GM12878 (cell line): ENCODE results near the gene RPL32. TPM values are rescaled to one million over a fixed set of nuclear protein-coding genes. Genes with fewer than 3 reads are reported as not detected.

ENCODE experiments used
- ATAC-seq: fragments of 200-7000 bp; cut with Tn5 transposase; 3 replicates; pipeline ENCODE4 v1.9.1; 2020; ENCODE audit warnings: mild to moderate bottlenecking, moderate library complexity
- BruUV-seq: library from RNA; stranded (reverse); fragments of 400-500 nt; replicated peaks from 2 replicates; lab custom pipeline; 2021; lab: Mats Ljungman, UMichigan
- CTCF ChIA-PET: fragments of 300-600 bp; sonication (Branson Sonifier 250); formaldehyde crosslinking; extraction: SDS; loops from one replicate; lab custom pipeline; 2021; ENCODE audit warnings: inconsistent platforms; lab: Yijun Ruan, JAX
- POLR2A ChIA-PET: fragments of 350-600 bp; formaldehyde crosslinking; extraction: SDS; loops from one replicate; lab custom pipeline; 2021; ENCODE audit warnings: inconsistent platforms; lab: Charles Lee
- RAD21 ChIA-PET: fragments of 300-600 bp; sonication (Branson Sonifier 250); formaldehyde crosslinking; loops from one replicate; lab custom pipeline; 2023; ENCODE audit warnings: antibody characterized with exemption; ENCODE audit not compliant: unreplicated experiment; lab: Charles Lee
- SMC1A ChIA-PET: fragments of 300-600 bp; sonication (Branson Sonifier 250); formaldehyde crosslinking; loops from one replicate; lab custom pipeline; 2023; ENCODE audit not compliant: unreplicated experiment, uncharacterized antibody; lab: Charles Lee
- DNase-seq: peaks from one replicate; pipeline ENCODE4 v3.0.0-alpha.2; 2011; ENCODE audit warnings: low read depth, low spot score
- FAIRE-seq: peaks from 3 replicates; lab custom pipeline; 2011; peaks lifted over from hg19 to GRCh38; lab: Jason Lieb, UNC
- H2AFZ ChIP-seq: 2 replicates; pipeline ENCODE4 v1.6.0; 2011; ENCODE audit warnings: low read depth, low read length, control low read depth; ENCODE audit not compliant: control insufficient read depth
- H3K27ac ChIP-seq: 2 replicates; pipeline ENCODE4 v1.5.1; 2011; ENCODE audit warnings: control low read depth; ENCODE audit not compliant: control insufficient read depth, insufficient read depth
- H3K27me3 ChIP-seq, 2 experiments: replicated peaks in 1 of 2; 2 replicates each; pipeline versions ENCODE4 v1.6.0 to v1.6.1; 2011; ENCODE audit warnings: low read length in 1 of 2; ENCODE audit not compliant: control insufficient read depth in 2 of 2, insufficient read depth in 2 of 2
- H3K36me3 ChIP-seq, 2 experiments: 2 replicates each; pipeline ENCODE4 v1.5.1; 2011; ENCODE audit warnings: low read length in 1 of 2; ENCODE audit not compliant: control insufficient read depth in 2 of 2, insufficient read depth in 2 of 2
- H3K4me1 ChIP-seq: 2 replicates; pipeline ENCODE4 v1.6.1; 2011; ENCODE audit warnings: mild to moderate bottlenecking, low read length, moderate library complexity, mixed read lengths; ENCODE audit not compliant: control insufficient read depth, insufficient read depth
- H3K4me2 ChIP-seq: 2 replicates; pipeline ENCODE4 v1.6.0; 2011; ENCODE audit warnings: control low read depth; ENCODE audit not compliant: control insufficient read depth, insufficient read depth
- H3K4me3 ChIP-seq: fragments of 200-600 bp; sonication (generic); 2 replicates; pipeline ENCODE4 v1.5.1; 2016
- H3K79me2 ChIP-seq: 2 replicates; pipeline ENCODE4 v1.6.0; 2011; ENCODE audit warnings: low read length; ENCODE audit not compliant: control insufficient read depth, insufficient read depth
- H3K9ac ChIP-seq: 2 replicates; pipeline ENCODE4 v1.8.0; 2011; ENCODE audit warnings: low read length, control low read depth, mixed read lengths; ENCODE audit not compliant: control insufficient read depth, insufficient read depth
- H3K9me3 ChIP-seq: replicated peaks from 3 replicates; pipeline ENCODE4 v1.5.1; 2011; ENCODE audit warnings: mild to moderate bottlenecking, low read length; ENCODE audit not compliant: control insufficient read depth, insufficient read depth
- H4K20me1 ChIP-seq: 2 replicates; pipeline ENCODE4 v1.6.0; 2011; ENCODE audit not compliant: control insufficient read depth, insufficient read depth
- BHLHE40 ChIP-seq, 2 experiments: fragments of 450-650 bp in 1 of 2; IDR thresholded peaks; 2 replicates each; pipeline ENCODE4 v1.6.1; 2011 to 2017; ENCODE audit warnings: low read depth in 2 of 2, borderline replicate concordance in 1 of 2, improper control_type of control experiment in 1 of 2, low read length in 1 of 2, mild to moderate bottlenecking in 1 of 2
- CREB1 ChIP-seq: IDR thresholded peaks from 2 replicates; pipeline ENCODE4 v1.6.1; 2012; ENCODE audit warnings: low read depth, mild to moderate bottlenecking, inconsistent platforms
- CREM ChIP-seq: IDR thresholded peaks from 2 replicates; pipeline ENCODE4 v1.6.1; 2014; ENCODE audit warnings: antibody characterized with exemption, low read depth
- ESRRA ChIP-seq: IDR thresholded peaks from 2 replicates; pipeline ENCODE4 v1.6.1; 2012; ENCODE audit warnings: mild to moderate bottlenecking, low read length, improper control_type of control experiment
- FOXK2 ChIP-seq: fragments of 450-650 bp; IDR thresholded peaks from 2 replicates; pipeline ENCODE4 v1.6.1; 2017; ENCODE audit warnings: mild to moderate bottlenecking, moderate library complexity
- IRF3 ChIP-seq: fragments of 450-650 bp; IDR thresholded peaks from 2 replicates; pipeline ENCODE4 v1.6.1; 2014; ENCODE audit warnings: mild to moderate bottlenecking
- LARP7 ChIP-seq: fragments of 450-650 bp; IDR thresholded peaks from 2 replicates; pipeline ENCODE4 v1.6.1; 2017; ENCODE audit warnings: mild to moderate bottlenecking
- STAT1 ChIP-seq: fragments of 450-650 bp; conservative IDR thresholded peaks from 2 replicates; pipeline ENCODE4 v1.6.1; 2014; ENCODE audit warnings: antibody characterized with exemption, mild to moderate bottlenecking
- WRNIP1 ChIP-seq: IDR thresholded peaks from 2 replicates; pipeline ENCODE4 v1.6.1; 2011; ENCODE audit warnings: low read depth, low read length, improper control_type of control experiment, borderline replicate concordance
- WGBS: methylation state at CpG from one replicate; pipeline ENCODE4 v1.1.6; 2016; ENCODE audit warnings: low lambda C conversion rate; ENCODE audit not compliant: insufficient replicate concordance, insufficient coverage; ENCODE audit errors: missing lambda C conversion rate; 5-methylcytosine and 5-hydroxymethylcytosine counted together
- in situ Hi-C: fragments of 300-500 bp; cut with MboI; formaldehyde crosslinking; loops from 9 replicates; pipeline ENCODE4 v1.14.3; 2018; ENCODE audit warnings: mixed read lengths
- intact Hi-C: fragments of 100-400 bp; cut with micrococcal nuclease; formaldehyde crosslinking; loops from one replicate; pipeline ENCODE4 v1.14.2; 2022; ENCODE audit not compliant: unreplicated experiment
- polyA plus RNA-seq, 11 experiments: library from polyadenylated mRNA; depleted of rRNA in 4 of 11; unstranded in 6 of 11; stranded (reverse) in 5 of 11; fragments of >200 nt; fragmentation: Nextera tagmentation in 4 of 11; fragmentation: Illumina TruSeq in 1 of 11; extraction: Ambion mirVana in 4 of 11; extraction: Trizol in 1 of 11; gene quantifications; 1 replicate in 1 of 11; 2 replicates in 10 of 11; pipeline versions ENCODE4 v1.2.1 to v1.2.3, GENCODE V29; 2011 to 2016; ENCODE audit warnings: inconsistent platforms in 2 of 11, missing spikeins in 2 of 11, low read depth in 1 of 11
- total RNA-seq, 4 experiments: library from RNA; depleted of rRNA in 3 of 4; stranded (reverse); fragments of >200 nt in 3 of 4; fragmentation: Illumina TruSeq in 1 of 4; extraction: Trizol in 1 of 4; gene quantifications; 2 replicates each; pipeline versions ENCODE4 v1.2.1 to v1.2.3, GENCODE V29; 2013 to 2021
- TF ChIP-seq, protein P1 (sequence below): fragments of 450-650 bp; IDR thresholded peaks from 2 replicates; pipeline ENCODE4 v1.6.1; 2018; ENCODE audit warnings: borderline replicate concordance, mild to moderate bottlenecking; ENCODE audit not compliant: partially characterized antibody
- TF ChIP-seq, protein P2 (sequence below): fragments of 450-650 bp; IDR thresholded peaks from 2 replicates; pipeline ENCODE4 v1.6.1; 2017; ENCODE audit warnings: antibody characterized with exemption, mild to moderate bottlenecking, moderate library complexity
- TF ChIP-seq, protein P3 (sequence below): IDR thresholded peaks from 2 replicates; pipeline ENCODE4 v1.6.1; 2012; ENCODE audit warnings: low read depth, low read length, improper control_type of control experiment

RPL32 gene
- total and polyA plus RNA-seq, 10 of the 15 experiments (the other 5 are each of a cell fraction or from before 2014, with no cell fraction given) = 1,533 to 5,147 (median 3,350) TPM

DNA sequence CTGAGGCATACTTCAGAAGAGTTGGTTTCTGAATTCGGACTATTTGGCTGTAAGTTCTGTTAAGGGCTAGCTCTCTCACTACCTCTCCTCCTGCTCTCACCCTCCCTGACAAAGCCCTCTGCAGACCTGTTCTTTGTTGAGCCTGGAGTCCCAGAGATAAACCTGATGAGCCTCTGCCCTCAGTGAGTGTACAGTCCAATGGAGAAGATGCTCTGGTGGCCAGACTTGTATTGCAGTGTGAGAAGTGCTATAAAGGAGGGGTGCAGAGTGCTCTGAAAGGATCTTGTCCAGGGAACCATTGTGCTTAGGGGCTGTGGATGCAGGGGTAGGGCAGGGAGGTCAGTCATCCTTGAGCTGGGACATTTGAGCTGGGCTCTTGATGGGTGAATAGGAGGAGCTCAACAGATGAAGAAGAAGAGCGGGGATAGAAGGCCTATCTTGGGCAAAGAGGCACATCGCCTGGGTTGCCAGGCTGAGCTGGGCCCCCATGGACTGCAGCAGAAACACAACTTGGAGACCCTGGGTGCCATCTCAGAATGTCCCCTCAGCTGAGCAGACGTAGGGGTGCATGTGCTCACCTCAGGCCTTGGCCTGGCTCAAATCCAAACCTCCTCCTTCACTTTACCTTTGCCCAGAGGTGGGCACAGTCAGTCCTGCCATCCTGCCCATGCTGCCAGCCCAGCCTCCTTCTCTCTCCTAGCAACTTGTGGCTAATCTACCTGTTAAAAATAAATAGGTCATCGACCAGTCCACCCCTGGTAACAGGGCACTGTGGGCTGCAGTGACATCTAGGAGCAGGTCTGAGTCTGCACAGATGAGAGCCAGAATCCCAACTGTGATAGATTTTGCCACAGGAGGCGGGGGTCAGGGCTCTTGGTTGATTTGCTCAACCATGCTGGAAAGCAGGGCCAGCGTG is 41.6 kb downstream of the RPL32 start:
- no peak for DNase-seq
- TF ChIP-seq, protein P1, sequence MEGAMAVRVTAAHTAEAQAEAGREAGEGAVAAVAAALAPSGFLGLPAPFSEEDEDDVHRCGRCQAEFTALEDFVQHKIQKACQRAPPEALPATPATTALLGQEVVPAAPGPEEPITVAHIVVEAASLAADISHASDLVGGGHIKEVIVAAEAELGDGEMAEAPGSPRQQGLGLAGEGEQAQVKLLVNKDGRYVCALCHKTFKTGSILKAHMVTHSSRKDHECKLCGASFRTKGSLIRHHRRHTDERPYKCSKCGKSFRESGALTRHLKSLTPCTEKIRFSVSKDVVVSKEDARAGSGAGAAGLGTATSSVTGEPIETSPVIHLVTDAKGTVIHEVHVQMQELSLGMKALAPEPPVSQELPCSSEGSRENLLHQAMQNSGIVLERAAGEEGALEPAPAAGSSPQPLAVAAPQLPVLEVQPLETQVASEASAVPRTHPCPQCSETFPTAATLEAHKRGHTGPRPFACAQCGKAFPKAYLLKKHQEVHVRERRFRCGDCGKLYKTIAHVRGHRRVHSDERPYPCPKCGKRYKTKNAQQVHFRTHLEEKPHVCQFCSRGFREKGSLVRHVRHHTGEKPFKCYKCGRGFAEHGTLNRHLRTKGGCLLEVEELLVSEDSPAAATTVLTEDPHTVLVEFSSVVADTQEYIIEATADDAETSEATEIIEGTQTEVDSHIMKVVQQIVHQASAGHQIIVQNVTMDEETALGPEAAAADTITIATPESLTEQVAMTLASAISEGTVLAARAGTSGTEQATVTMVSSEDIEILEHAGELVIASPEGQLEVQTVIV = no peak
- no peak for TF ChIP-seq STAT1
- no peak for TF ChIP-seq CREB1
- TF ChIP-seq CREM = no peak
- TF ChIP-seq ESRRA = no peak
- no peak for TF ChIP-seq IRF3
- no peak for TF ChIP-seq FOXK2
- no peak for TF ChIP-seq LARP7
- no peak for TF ChIP-seq BHLHE40 (IDR thresholded peaks at IDR 0.05; ENCODE audit: borderline replicate concordance in 1 of 2, low read depth in 2 of 2, low read length in 1 of 2)
- TF ChIP-seq, protein P2, sequence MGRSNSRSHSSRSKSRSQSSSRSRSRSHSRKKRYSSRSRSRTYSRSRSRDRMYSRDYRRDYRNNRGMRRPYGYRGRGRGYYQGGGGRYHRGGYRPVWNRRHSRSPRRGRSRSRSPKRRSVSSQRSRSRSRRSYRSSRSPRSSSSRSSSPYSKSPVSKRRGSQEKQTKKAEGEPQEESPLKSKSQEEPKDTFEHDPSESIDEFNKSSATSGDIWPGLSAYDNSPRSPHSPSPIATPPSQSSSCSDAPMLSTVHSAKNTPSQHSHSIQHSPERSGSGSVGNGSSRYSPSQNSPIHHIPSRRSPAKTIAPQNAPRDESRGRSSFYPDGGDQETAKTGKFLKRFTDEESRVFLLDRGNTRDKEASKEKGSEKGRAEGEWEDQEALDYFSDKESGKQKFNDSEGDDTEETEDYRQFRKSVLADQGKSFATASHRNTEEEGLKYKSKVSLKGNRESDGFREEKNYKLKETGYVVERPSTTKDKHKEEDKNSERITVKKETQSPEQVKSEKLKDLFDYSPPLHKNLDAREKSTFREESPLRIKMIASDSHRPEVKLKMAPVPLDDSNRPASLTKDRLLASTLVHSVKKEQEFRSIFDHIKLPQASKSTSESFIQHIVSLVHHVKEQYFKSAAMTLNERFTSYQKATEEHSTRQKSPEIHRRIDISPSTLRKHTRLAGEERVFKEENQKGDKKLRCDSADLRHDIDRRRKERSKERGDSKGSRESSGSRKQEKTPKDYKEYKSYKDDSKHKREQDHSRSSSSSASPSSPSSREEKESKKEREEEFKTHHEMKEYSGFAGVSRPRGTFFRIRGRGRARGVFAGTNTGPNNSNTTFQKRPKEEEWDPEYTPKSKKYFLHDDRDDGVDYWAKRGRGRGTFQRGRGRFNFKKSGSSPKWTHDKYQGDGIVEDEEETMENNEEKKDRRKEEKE = no peak
- no peak for TF ChIP-seq WRNIP1
- TF ChIP-seq, protein P3, sequence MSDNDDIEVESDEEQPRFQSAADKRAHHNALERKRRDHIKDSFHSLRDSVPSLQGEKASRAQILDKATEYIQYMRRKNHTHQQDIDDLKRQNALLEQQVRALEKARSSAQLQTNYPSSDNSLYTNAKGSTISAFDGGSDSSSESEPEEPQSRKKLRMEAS = no peak
- Histone ChIP-seq H3K9ac (no peak overlapping the region), H3K4me2 (no peak overlapping the region), H3K9me3 (no peaks in the 10 kb centered on the region), H3K4me3 (no peak overlapping the region), H4K20me1 (no peaks in the 10 kb centered on the region), H3K4me1 (no peaks in the 10 kb centered on the region), H3K36me3 (no peaks in the 10 kb centered on the region), H3K27ac (no peak overlapping the region), H3K79me2 (no peaks in the 10 kb centered on the region), H3K27me3 (peaks cover 2 to 6% of the 10 kb centered on the region in 2 experiments), H2AFZ (no peak overlapping the region)
- intact Hi-C loops (no loop called here), in situ Hi-C loops (no loop called here)
- no TSS peak for BruUV-seq
- ChIA-PET RAD21 (no interaction called here), CTCF (interaction anchor here (1.3 kb wide), 1 partner anchor 13 kb away, joined by 5 read pairs; no protein-coding TSS in a partner anchor), SMC1A (no interaction called here), POLR2A (no interaction called here)
- WGBS = 38% methylated on average over 7 of the region's 7 CpGs
- FAIRE-seq = no peak
- ATAC-seq = peak; percentile 54
